Stimulated activated CD4-positive, alpha-beta T cell treated with anti-CD3 and anti-CD28 coated beads, TNF-alpha, amount 100 ng/mL, for 24 hours (primary cell): Measurements from ENCODE around the gene BBS4.
"Not testable (repeated sequence)": the region's sequence is repeated elsewhere in the genome, so short reads cannot be mapped to it uniquely, and the experiment has no call there.

Experiments used
- DNase-seq, 3 experiments: peaks; one replicate each; pipeline ENCODE4 v3.0.0-alpha.2; 2020; ENCODE audit warnings: low read depth in 3 of 3

Gene BBS4

GRCh38 chr15:72700076-72700475 is 14.1 kb downstream of the BBS4 start:
- DNase-seq, result no peak

GRCh38 chr15:72706266-72706665 is 20.3 kb downstream of the BBS4 start:
- no peak for DNase-seq

GRCh38 chr15:72708551-72709303 is 22.7 kb downstream of the BBS4 start:
- not testable (repeated sequence) for DNase-seq

- DNase-seq, result peak; percentile 34 to 64 (median 44)
Observed at GRCh38 chr15:72722071-72722696, 36.2 kb downstream of the BBS4 start.

GRCh38 chr15:72724028-72724427 is 38.0 kb downstream of the BBS4 start:
- no peak for DNase-seq

- DNase-seq, result no peak
Observed at GRCh38 chr15:72725446-72725845, 39.4 kb downstream of the BBS4 start.

- DNase-seq, result not testable (repeated sequence)
Observed at GRCh38 chr15:72725851-72726250, 39.8 kb downstream of the BBS4 start.

- DNase-seq, result no peak
Observed at GRCh38 chr15:72727154-72727553, 41.1 kb downstream of the BBS4 start.

GRCh38 chr15:72728249-72728648 is 42.2 kb downstream of the BBS4 start:
- DNase-seq, result not testable (repeated sequence)

- no peak for DNase-seq
Observed at GRCh38 chr15:72728821-72729220, 42.8 kb downstream of the BBS4 start.

- no peak for DNase-seq
Observed at GRCh38 chr15:72732086-72732485, 46.1 kb downstream of the BBS4 start.

- no peak for DNase-seq
Observed at GRCh38 chr15:72732516-72732915, 46.5 kb downstream of the BBS4 start.

GRCh38 chr15:72733941-72734738 is 48.1 kb downstream of the BBS4 start:
- DNase-seq, result no peak

- DNase-seq, result no peak
Observed at GRCh38 chr15:72735111-72735510, 49.1 kb downstream of the BBS4 start.

GRCh38 chr15:72737061-72737460 is 51.1 kb downstream of the BBS4 start:
- DNase-seq, result no peak

GRCh38 chr15:72737723-72738122 is 51.7 kb downstream of the BBS4 start:
- no peak for DNase-seq

GRCh38 chr15:72740219-72740618 is 54.2 kb downstream of the BBS4 start:
- no peak for DNase-seq

GRCh38 chr15:72749700-72750099 is 63.7 kb downstream of the BBS4 start:
- DNase-seq, result no peak

GRCh38 chr15:72751751-72752455 is 65.9 kb downstream of the BBS4 start:
- DNase-seq, result no peak

GRCh38 chr15:72754096-72754495 is 68.1 kb downstream of the BBS4 start:
- DNase-seq, result no peak

GRCh38 chr15:72758182-72758581 is 72.2 kb downstream of the BBS4 start:
- no peak for DNase-seq
